HFFc6 (cell line): ENCODE results near the gene FNDC3B. TPM values are rescaled to one million over a fixed set of nuclear protein-coding genes. Genes with fewer than 3 reads are reported as not detected.

ENCODE experiments used
- DNase-seq: peaks from one replicate; pipeline ENCODE4 v3.0.0-alpha.2; 2018
- H3K27ac Mint-ChIP-seq: 2 replicates; pipeline ENCODE4 v1.8.0; 2020; ENCODE audit warnings: mild to moderate bottlenecking, mixed read lengths
- H3K27me3 Mint-ChIP-seq: 2 replicates; pipeline ENCODE4 v1.8.0; 2021; ENCODE audit warnings: mild to moderate bottlenecking, moderate library complexity, mixed read lengths; ENCODE audit not compliant: insufficient read depth
- H3K36me3 Mint-ChIP-seq: 2 replicates; pipeline ENCODE4 v1.8.0; 2021; ENCODE audit warnings: low read depth, mixed read lengths
- H3K4me1 Mint-ChIP-seq: 2 replicates; pipeline ENCODE4 v1.8.0; 2020; ENCODE audit warnings: low read depth, mixed read lengths
- H3K4me3 Mint-ChIP-seq: 2 replicates; pipeline ENCODE4 v1.8.0; 2020; ENCODE audit warnings: mild to moderate bottlenecking, moderate library complexity, mixed read lengths
- H3K9me3 Mint-ChIP-seq: 2 replicates; pipeline ENCODE4 v1.8.0; 2020; ENCODE audit warnings: mild to moderate bottlenecking, mixed read lengths
- total RNA-seq, 6 experiments: library from RNA; stranded (reverse); fragmentation: NEBNext Ultra II Directional; extraction: Animal tissue kit (Norgen Biotek cat#: 25700); gene quantifications; 2 replicates in 1 of 6; 3 replicates in 5 of 6; pipeline ENCODE4 v1.2.3, GENCODE V29; 2021
- TF ChIP-seq, protein P1 (sequence below): fragments of 200-600 bp; sonication (generic); IDR thresholded peaks from 2 replicates; pipeline ENCODE4 v1.5.0; 2021; ENCODE audit warnings: antibody characterized with exemption, mild to moderate bottlenecking

FNDC3B gene
- total RNA-seq, 6 experiments from 2014 or later, result 133 to 192 (median 155) TPM

DNA sequence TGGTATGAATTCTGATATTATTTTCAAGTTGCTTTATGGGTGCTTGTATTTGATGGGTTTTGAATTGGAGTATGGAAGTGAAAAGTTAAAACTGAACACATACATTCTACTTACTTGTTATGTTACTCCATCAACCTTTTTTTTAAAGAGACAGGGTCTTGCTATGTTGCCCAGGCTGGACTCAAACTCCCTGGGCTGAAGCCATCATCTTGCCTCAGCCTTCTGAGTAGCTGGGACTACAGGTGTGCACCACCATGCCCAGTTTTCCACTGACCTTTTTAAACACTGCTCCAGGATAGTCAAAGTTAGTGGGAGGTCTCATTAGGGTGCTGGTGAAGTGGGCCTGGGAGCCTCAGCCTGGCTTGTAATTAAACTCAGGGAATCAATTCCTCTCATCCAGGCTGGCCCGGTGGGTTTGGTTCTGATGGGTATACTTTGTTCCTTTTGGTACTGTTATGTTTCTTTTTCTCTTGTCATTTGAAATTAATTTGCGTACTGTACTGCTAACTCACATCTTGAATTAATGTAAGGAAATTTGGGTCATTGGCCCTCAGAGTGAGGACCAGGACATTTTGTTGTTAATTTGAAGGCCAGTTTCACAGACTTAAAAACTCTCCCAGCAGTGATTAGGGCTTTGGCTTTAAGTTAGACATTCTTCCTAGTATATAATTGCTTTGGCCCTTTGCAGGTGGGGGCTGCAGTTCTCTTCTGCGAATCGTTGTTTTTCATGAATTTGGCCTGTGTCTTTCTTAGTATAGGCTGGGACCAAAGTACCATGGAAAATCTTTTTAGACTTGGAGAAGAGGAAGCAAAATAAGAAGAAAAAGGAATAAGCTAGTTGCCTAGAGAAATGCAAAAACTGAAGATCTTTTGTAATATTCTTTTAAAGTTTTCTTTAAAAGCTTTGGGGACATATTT, 66.9 kb downstream of the FNDC3B start:
- TF ChIP-seq, protein P1, sequence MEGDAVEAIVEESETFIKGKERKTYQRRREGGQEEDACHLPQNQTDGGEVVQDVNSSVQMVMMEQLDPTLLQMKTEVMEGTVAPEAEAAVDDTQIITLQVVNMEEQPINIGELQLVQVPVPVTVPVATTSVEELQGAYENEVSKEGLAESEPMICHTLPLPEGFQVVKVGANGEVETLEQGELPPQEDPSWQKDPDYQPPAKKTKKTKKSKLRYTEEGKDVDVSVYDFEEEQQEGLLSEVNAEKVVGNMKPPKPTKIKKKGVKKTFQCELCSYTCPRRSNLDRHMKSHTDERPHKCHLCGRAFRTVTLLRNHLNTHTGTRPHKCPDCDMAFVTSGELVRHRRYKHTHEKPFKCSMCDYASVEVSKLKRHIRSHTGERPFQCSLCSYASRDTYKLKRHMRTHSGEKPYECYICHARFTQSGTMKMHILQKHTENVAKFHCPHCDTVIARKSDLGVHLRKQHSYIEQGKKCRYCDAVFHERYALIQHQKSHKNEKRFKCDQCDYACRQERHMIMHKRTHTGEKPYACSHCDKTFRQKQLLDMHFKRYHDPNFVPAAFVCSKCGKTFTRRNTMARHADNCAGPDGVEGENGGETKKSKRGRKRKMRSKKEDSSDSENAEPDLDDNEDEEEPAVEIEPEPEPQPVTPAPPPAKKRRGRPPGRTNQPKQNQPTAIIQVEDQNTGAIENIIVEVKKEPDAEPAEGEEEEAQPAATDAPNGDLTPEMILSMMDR, result no peak
- Mint-ChIP-seq H3K27ac (peak overlapping the region; percentile 2; the same call in 1 of the 2 replicates), H3K36me3 (peaks cover 26% of the 10 kb centered on the region), H3K27me3 (no peaks in the 10 kb centered on the region; the same call in 1 of the 2 replicates), H3K9me3 (no peaks in the 10 kb centered on the region), H3K4me3 (no peak overlapping the region), H3K4me1 (peaks cover 77% of the 10 kb centered on the region)
- no peak for DNase-seq

DNA sequence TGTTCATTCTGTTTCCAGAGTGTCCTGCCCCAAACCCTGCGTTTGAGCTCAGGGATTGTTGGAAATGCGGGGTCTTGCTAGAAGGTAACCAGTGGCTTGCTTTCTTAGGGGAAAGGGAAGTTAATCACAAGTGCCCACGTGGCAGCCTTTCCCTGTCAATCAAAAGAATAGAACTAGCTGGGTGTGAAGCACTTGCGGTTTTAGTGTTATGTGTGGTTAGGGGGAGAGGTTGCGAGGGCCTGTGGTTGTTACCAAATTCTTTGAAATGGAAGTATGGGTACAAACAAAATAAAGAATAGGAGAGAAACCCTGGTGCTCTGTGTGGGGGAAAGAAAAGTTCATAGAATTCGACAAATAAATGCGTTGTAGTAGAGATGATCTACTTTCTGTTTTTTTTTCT, 67.6 kb downstream of the FNDC3B start:
- DNase-seq, result no peak
- Mint-ChIP-seq H3K4me3 (no peak overlapping the region), H3K4me1 (peaks cover 74% of the 10 kb centered on the region), H3K9me3 (no peaks in the 10 kb centered on the region), H3K36me3 (peaks cover 26% of the 10 kb centered on the region), H3K27me3 (no peaks in the 10 kb centered on the region; the same call in 1 of the 2 replicates), H3K27ac (peak overlapping the region; percentile 25; the same call in 1 of the 2 replicates)
- TF ChIP-seq, protein P1, result no peak

DNA sequence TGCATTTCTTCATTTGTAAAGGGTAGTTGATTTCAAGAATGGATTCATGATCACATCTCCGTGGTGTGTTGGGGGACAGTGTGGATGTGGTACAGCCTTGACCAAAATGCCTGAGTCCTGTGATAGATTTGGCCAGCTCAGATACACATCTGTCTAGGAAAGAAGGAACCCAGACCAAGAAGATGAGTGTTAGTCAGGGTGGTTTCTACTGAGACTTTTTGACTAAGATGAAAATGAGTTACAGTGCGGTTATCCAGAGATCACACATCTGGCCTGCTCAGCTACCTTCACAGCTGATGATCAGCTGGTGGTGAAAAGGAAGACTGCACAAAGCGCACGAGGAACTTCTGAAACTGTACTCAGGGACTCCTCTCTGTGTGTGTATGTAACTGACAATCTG, 68.0 kb downstream of the FNDC3B start:
- Mint-ChIP-seq H3K27ac (peak overlapping the region; percentile 25), H3K4me3 (no peak overlapping the region), H3K9me3 (no peaks in the 10 kb centered on the region), H3K4me1 (peaks cover 74% of the 10 kb centered on the region), H3K36me3 (peaks cover 30% of the 10 kb centered on the region), H3K27me3 (no peaks in the 10 kb centered on the region; the same call in 1 of the 2 replicates)
- DNase-seq, result no peak
- TF ChIP-seq, protein P1, result no peak

DNA sequence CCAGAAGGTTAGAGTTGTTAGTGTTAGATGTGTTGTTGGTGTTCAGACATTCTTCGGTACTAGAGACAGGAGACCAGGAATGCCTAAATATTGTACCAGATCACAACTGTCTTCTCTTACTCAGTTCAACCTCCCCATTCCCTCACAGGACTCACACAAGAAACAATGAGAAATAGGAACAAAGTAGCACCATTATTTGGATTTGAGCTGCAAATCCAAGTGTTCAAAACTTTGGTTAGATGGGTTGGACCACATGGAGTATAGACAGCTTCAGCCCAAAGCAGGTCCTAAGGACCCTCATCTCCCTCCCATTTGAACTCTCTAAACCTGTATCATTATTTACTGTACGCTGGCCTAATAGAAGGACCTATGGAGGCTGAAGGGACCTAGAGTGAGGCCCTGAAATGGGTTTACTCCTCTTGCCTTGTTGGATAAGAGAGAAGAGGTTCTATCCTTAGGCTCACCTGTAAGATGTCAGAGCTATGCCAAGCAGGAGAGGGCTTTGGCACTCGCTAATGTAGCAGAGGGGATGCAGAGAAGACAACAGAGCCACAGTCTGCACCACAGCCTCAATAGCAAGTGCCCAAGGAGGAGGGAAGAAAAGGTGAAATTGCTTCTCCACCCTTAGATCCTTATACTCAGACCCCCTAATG, 70.9 kb downstream of the FNDC3B start:
- peaks cover 62% of the 10 kb centered on the region for H3K4me1 Mint-ChIP-seq
- no peak for DNase-seq
- H3K9me3 Mint-ChIP-seq, result no peaks in the 10 kb centered on the region
- H3K36me3 Mint-ChIP-seq, result peaks cover 37% of the 10 kb centered on the region
- TF ChIP-seq, protein P1, result no peak
- H3K4me3 Mint-ChIP-seq, result no peak overlapping the region
- no peak overlapping the region for H3K27ac Mint-ChIP-seq
- no peaks in the 10 kb centered on the region; the same call in 1 of the 2 replicates for H3K27me3 Mint-ChIP-seq

DNA sequence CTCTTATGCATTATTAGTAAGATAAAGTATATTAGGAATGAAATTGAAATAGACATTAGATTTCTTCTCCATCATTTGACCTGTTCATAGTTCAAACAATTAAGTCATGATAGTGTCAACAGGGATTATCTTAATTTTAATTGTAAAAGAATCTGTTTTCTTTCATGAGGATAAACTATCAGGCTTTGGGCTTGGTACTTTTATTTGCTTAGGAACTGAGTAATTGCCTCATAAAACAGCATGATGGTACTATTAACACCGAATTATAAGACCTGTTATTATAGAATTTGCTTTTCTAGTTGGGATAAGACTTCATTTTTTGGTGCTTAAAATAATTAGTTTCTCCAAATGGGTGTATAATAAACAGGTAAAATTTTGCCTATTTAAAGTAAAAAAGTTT, 71.8 kb downstream of the FNDC3B start:
- Mint-ChIP-seq H3K27me3 (no peaks in the 10 kb centered on the region; the same call in 1 of the 2 replicates), H3K27ac (no peak overlapping the region), H3K36me3 (peaks cover 42% of the 10 kb centered on the region), H3K4me3 (no peak overlapping the region), H3K4me1 (peaks cover 53% of the 10 kb centered on the region), H3K9me3 (no peaks in the 10 kb centered on the region)
- no peak for DNase-seq
- TF ChIP-seq, protein P1, result no peak
